GM23338 (cell line): ENCODE results near the gene MGLL. TPM values are rescaled to one million over a fixed set of nuclear protein-coding genes. Genes with fewer than 3 reads are reported as not detected.

Experiments
- polyA plus RNA-seq: library from polyadenylated mRNA; unstranded; fragments of >200 nt; fragmentation: Nextera tagmentation; extraction: Ambion mirVana; gene quantifications from 2 replicates; pipeline ENCODE4 v1.2.1, GENCODE V29; 2016
- total RNA-seq: library from RNA; depleted of rRNA; stranded (reverse); fragments of >200 nt; shearing (Covaris generic); gene quantifications from 2 replicates; pipeline ENCODE4 v1.2.3, GENCODE V29; 2014; rRNA removed

The MGLL gene
- total and polyA plus RNA-seq, 2 experiments from 2014 or later = 0.71 to 0.83 TPM

Other genes starting within 250 kb of the MGLL start
- 24.1 and 30.4 TPM in 2 replicates for gene TPRA1, start 231.8 kb downstream of the MGLL start, total RNA-seq
- 16.7 and 19.4 TPM in 2 replicates for gene TPRA1, start 231.8 kb downstream of the MGLL start, polyA plus RNA-seq
- 184 and 235 TPM in 2 replicates for gene MCM2, start 224.1 kb downstream of the MGLL start, total RNA-seq
- 27.4 and 32.8 TPM in 2 replicates for gene MCM2, start 224.1 kb downstream of the MGLL start, polyA plus RNA-seq
- 51.0 and 57.6 TPM in 2 replicates for gene PODXL2, start 193.3 kb downstream of the MGLL start, total RNA-seq
- 18.4 and 19.1 TPM in 2 replicates for gene PODXL2, start 193.3 kb downstream of the MGLL start, polyA plus RNA-seq
- gene ABTB1, start 149.6 kb downstream of the MGLL start, total RNA-seq = 5.0 and 5.7 TPM in 2 replicates
- 3.7 TPM in 2 replicates for gene ABTB1, start 149.6 kb downstream of the MGLL start, polyA plus RNA-seq
- 0.23 and 0.69 TPM in 2 replicates for gene KBTBD12, start 92.7 kb upstream of the MGLL start, total RNA-seq
- gene KBTBD12, start 92.7 kb upstream of the MGLL start, polyA plus RNA-seq = 0.53 and 0.73 TPM in 2 replicates
- 170 and 184 TPM in 2 replicates for gene SEC61A1, start 229.9 kb upstream of the MGLL start, total RNA-seq
- 44.8 and 47.3 TPM in 2 replicates for gene SEC61A1, start 229.9 kb upstream of the MGLL start, polyA plus RNA-seq